ENCODE results near the gene TAF1C.

GRCh38 chr16:84175350-84176081 is 11.3 kb downstream of the TAF1C start:
- TF ChIP-seq CTCF (IDR thresholded peaks at IDR 0.05) = peak; percentile 69 to 77 (median 69)
- TF ChIP-seq POLR2A (IDR thresholded peaks at IDR 0.05) = no peak
